Caco-2 (cell line): ENCODE data around the gene DAB1. TPM values are rescaled to one million over a fixed set of nuclear protein-coding genes. Genes with fewer than 3 reads are reported as not detected.

ENCODE experiments used
- BruUV-seq: library from RNA; stranded (reverse); fragments of 400-500 nt; replicated peaks from 2 replicates; lab custom pipeline; 2021; lab: Mats Ljungman, UMichigan
- CTCF ChIA-PET: fragments of 300-600 bp; sonication (Branson Sonifier 250); formaldehyde crosslinking; loops from one replicate; lab custom pipeline; 2022; ENCODE audit warnings: antibody characterized with exemption; lab: Charles Lee
- POLR2A ChIA-PET: fragments of 300-600 bp; sonication (Branson Sonifier 250); formaldehyde crosslinking; loops from one replicate; lab custom pipeline; 2022; ENCODE audit warnings: antibody characterized with exemption; lab: Charles Lee
- DNase-seq, 2 experiments: peaks; one replicate each; pipeline versions ENCODE4 v3.0.0 to v3.0.0-alpha.2; 2020 to 2022
- H3K27me3 ChIP-seq: replicated peaks from 2 replicates; pipeline ENCODE4 v1.6.0; 2011; ENCODE audit warnings: low read length; ENCODE audit not compliant: control insufficient read depth, insufficient read depth
- H3K36me3 ChIP-seq: 2 replicates; pipeline ENCODE4 v1.5.1; 2011; ENCODE audit warnings: low read length; ENCODE audit not compliant: control insufficient read depth, insufficient read depth
- H3K4me1 ChIP-seq: fragments of 250-450 bp; sonication (Bioruptor Pico); 2 replicates; pipeline ENCODE4 v1.5.1; 2020; ENCODE audit warnings: mild to moderate bottlenecking
- H3K4me3 ChIP-seq: 2 replicates; pipeline ENCODE4 v1.5.1; 2011; ENCODE audit warnings: low read depth, mild to moderate bottlenecking, control low read depth, low read length
- H3K9me3 ChIP-seq: fragments of 250-450 bp; sonication (Bioruptor Pico); 2 replicates; pipeline ENCODE4 v1.5.1; 2020; ENCODE audit warnings: mild to moderate bottlenecking, moderate library complexity
- H3K27ac Mint-ChIP-seq: one replicate; pipeline ENCODE4 v1.8.0; 2022; ENCODE audit warnings: mixed read lengths; ENCODE audit not compliant: unreplicated experiment
- H3K27me3 Mint-ChIP-seq: one replicate; pipeline ENCODE4 v1.8.0; 2022; ENCODE audit warnings: mixed read lengths; ENCODE audit not compliant: insufficient read depth, unreplicated experiment
- H3K36me3 Mint-ChIP-seq: one replicate; pipeline ENCODE4 v1.8.0; 2022; ENCODE audit warnings: mild to moderate bottlenecking, mixed read lengths; ENCODE audit not compliant: insufficient read depth, unreplicated experiment
- H3K4me1 Mint-ChIP-seq: one replicate; pipeline ENCODE4 v1.8.0; 2022; ENCODE audit warnings: low read depth, mixed read lengths; ENCODE audit not compliant: unreplicated experiment
- H3K4me3 Mint-ChIP-seq: one replicate; pipeline ENCODE4 v1.8.0; 2022; ENCODE audit warnings: mild to moderate bottlenecking, moderate library complexity, mixed read lengths; ENCODE audit not compliant: unreplicated experiment
- H3K9me3 Mint-ChIP-seq: one replicate; pipeline ENCODE4 v1.8.0; 2022; ENCODE audit warnings: mixed read lengths; ENCODE audit not compliant: unreplicated experiment
- CTCF ChIP-seq, 2 experiments: fragments of 200-600 bp in 1 of 2; IDR thresholded peaks; 1 replicate in 1 of 2; 2 replicates in 1 of 2; pipeline versions ENCODE4 v1.5.1 to v1.8.0; 2011 to 2022; ENCODE audit warnings: antibody characterized with exemption in 1 of 2, control low read depth in 1 of 2, inconsistent platforms in 1 of 2, low read depth in 1 of 2, low read length in 1 of 2, mild to moderate bottlenecking in 1 of 2, moderate library complexity in 1 of 2; ENCODE audit not compliant: insufficient read depth in 1 of 2, severe bottlenecking in 1 of 2, unreplicated experiment in 1 of 2
- intact Hi-C: fragments of 100-400 bp; cut with micrococcal nuclease; formaldehyde crosslinking; loops from one replicate; pipeline ENCODE4 v1.10.0; 2022; ENCODE audit not compliant: unreplicated experiment
- total RNA-seq: library from RNA; stranded (reverse); gene quantifications from 2 replicates; pipeline ENCODE4 v1.2.3, GENCODE V29; 2022

The DAB1 gene
- total RNA-seq, 1 experiment from 2014 or later: 0.32 TPM

GRCh38 chr1:57254022-57254421, 169.8 kb downstream of the DAB1 start:
- no peak for DNase-seq
- no peaks in the 10 kb centered on the region for H3K27me3 ChIP-seq
- H3K4me1 Mint-ChIP-seq: peaks cover 8% of the 10 kb centered on the region
- TF ChIP-seq CTCF (IDR thresholded peaks at IDR 0.05; ENCODE audit: insufficient read depth in 1 of 2, low read depth in 1 of 2, low read length in 1 of 2, severe bottlenecking in 1 of 2, unreplicated experiment in 1 of 2): no peak
- H3K27me3 Mint-ChIP-seq: no peaks in the 10 kb centered on the region
- no peak overlapping the region for H3K4me3 Mint-ChIP-seq
- no TSS peak for BruUV-seq
- no peaks in the 10 kb centered on the region for H3K9me3 Mint-ChIP-seq
- H3K36me3 ChIP-seq: no peaks in the 10 kb centered on the region
- no peak overlapping the region for H3K4me3 ChIP-seq
- no peaks in the 10 kb centered on the region for H3K36me3 Mint-ChIP-seq
- intact Hi-C loops: no loop called here
- POLR2A ChIA-PET: no interaction called here
- CTCF ChIA-PET: no interaction called here
- no peak overlapping the region for H3K27ac Mint-ChIP-seq
- no peaks in the 10 kb centered on the region for H3K9me3 ChIP-seq
- peaks cover 5% of the 10 kb centered on the region; the same call in 1 of the 2 replicates for H3K4me1 ChIP-seq

GRCh38 chr1:57252597-57253294, 171.1 kb downstream of the DAB1 start:
- no peak overlapping the region for H3K4me3 ChIP-seq
- peak in 1 of 2 experiments; percentile 28 for DNase-seq
- no peaks in the 10 kb centered on the region for H3K36me3 Mint-ChIP-seq
- no peak overlapping the region for H3K4me3 Mint-ChIP-seq
- H3K4me1 Mint-ChIP-seq: peaks cover 8% of the 10 kb centered on the region
- intact Hi-C loops: loop anchor here (2.0 kb wide), 1 partner anchor 28 kb away; no protein-coding TSS in a partner anchor
- no peaks in the 10 kb centered on the region for H3K9me3 ChIP-seq
- no peaks in the 10 kb centered on the region for H3K27me3 ChIP-seq
- no peaks in the 10 kb centered on the region for H3K27me3 Mint-ChIP-seq
- no peaks in the 10 kb centered on the region for H3K9me3 Mint-ChIP-seq
- no peaks in the 10 kb centered on the region for H3K36me3 ChIP-seq
- no peak for TF ChIP-seq CTCF (IDR thresholded peaks at IDR 0.05; ENCODE audit: insufficient read depth in 1 of 2, low read depth in 1 of 2, low read length in 1 of 2, severe bottlenecking in 1 of 2, unreplicated experiment in 1 of 2)
- peaks cover 5% of the 10 kb centered on the region; the same call in 1 of the 2 replicates for H3K4me1 ChIP-seq
- BruUV-seq: no TSS peak
- ChIA-PET POLR2A (no interaction called here), CTCF (interaction anchor here (0.5 to 0.6 kb wide), 2 partner anchors 192 to 344 kb away, joined by 3 read pairs; no protein-coding TSS in a partner anchor)
- no peak overlapping the region for H3K27ac Mint-ChIP-seq

GRCh38 chr1:57250021-57250420, 173.8 kb downstream of the DAB1 start:
- Mint-ChIP-seq H3K27ac (no peak overlapping the region), H3K27me3 (no peaks in the 10 kb centered on the region)
- POLR2A ChIA-PET: no interaction called here

More at GRCh38 chr1:57250021-57250420, 173.8 kb downstream of the DAB1 start:
- intact Hi-C loops: no loop called here
- DNase-seq: no peak
- BruUV-seq: no TSS peak
- peaks cover 5% of the 10 kb centered on the region; the same call in 1 of the 2 replicates for H3K4me1 ChIP-seq
- no peaks in the 10 kb centered on the region for H3K27me3 ChIP-seq
- peaks cover 5% of the 10 kb centered on the region for H3K36me3 Mint-ChIP-seq
- no peak overlapping the region for H3K4me3 ChIP-seq
- no peak overlapping the region for H3K4me3 Mint-ChIP-seq
- CTCF ChIA-PET: no interaction called here
- peaks cover 8% of the 10 kb centered on the region for H3K4me1 Mint-ChIP-seq
- TF ChIP-seq CTCF (IDR thresholded peaks at IDR 0.05; ENCODE audit: insufficient read depth in 1 of 2, low read depth in 1 of 2, low read length in 1 of 2, severe bottlenecking in 1 of 2, unreplicated experiment in 1 of 2): no peak
- no peaks in the 10 kb centered on the region for H3K9me3 Mint-ChIP-seq
- no peaks in the 10 kb centered on the region for H3K9me3 ChIP-seq
- H3K36me3 ChIP-seq: no peaks in the 10 kb centered on the region
